Keratinocyte (primary cell): Measurements from ENCODE around the gene EEF1G. TPM values are rescaled to one million over a fixed set of nuclear protein-coding genes. Genes with fewer than 3 reads are reported as not detected.

Experiments
- DNase-seq: peaks from one replicate; pipeline ENCODE4 v3.0.0-alpha.2; 2011; ENCODE audit warnings: low read depth, missing footprints, low spot score
- FAIRE-seq: peaks from 2 replicates; lab custom pipeline; 2011; peaks lifted over from hg19 to GRCh38; lab: Jason Lieb, UNC
- H2AFZ ChIP-seq: 2 replicates; pipeline ENCODE4 v1.6.0; 2012; ENCODE audit warnings: low read length, control low read depth, inconsistent platforms; ENCODE audit not compliant: control insufficient read depth
- H3K27ac ChIP-seq: 2 replicates; pipeline ENCODE4 v1.5.1; 2011; ENCODE audit warnings: low read length; ENCODE audit not compliant: control insufficient read depth, insufficient read depth
- H3K27me3 ChIP-seq: 3 replicates; pipeline ENCODE4 v1.6.0; 2011; ENCODE audit warnings: low read length; ENCODE audit not compliant: control insufficient read depth, insufficient read depth; ENCODE audit errors: extremely low read depth
- H3K36me3 ChIP-seq, 2 experiments: 2 replicates in 1 of 2; 3 replicates in 1 of 2; pipeline ENCODE4 v1.5.1; 2011; ENCODE audit warnings: low read length in 2 of 2, mild to moderate bottlenecking in 1 of 2; ENCODE audit not compliant: control insufficient read depth in 2 of 2, insufficient read depth in 2 of 2; ENCODE audit errors: extremely low read depth in 1 of 2
- H3K4me1 ChIP-seq: 3 replicates; pipeline ENCODE4 v1.5.1; 2011; ENCODE audit warnings: low read length; ENCODE audit not compliant: control insufficient read depth, insufficient read depth; ENCODE audit errors: extremely low read depth
- H3K4me2 ChIP-seq: 3 replicates; pipeline ENCODE4 v1.6.0; 2011; ENCODE audit warnings: low read depth, low read length; ENCODE audit not compliant: control insufficient read depth, insufficient read depth; ENCODE audit errors: extremely low read depth
- H3K4me3 ChIP-seq, 3 experiments: fragments of 200-600 bp in 1 of 3; sonication (generic) in 1 of 3; 2 replicates in 2 of 3; 3 replicates in 1 of 3; pipeline ENCODE4 v1.5.1; 2011 to 2016; ENCODE audit warnings: low read length in 3 of 3, mild to moderate bottlenecking in 3 of 3, control low read depth in 2 of 3, inconsistent platforms in 1 of 3, low read depth in 1 of 3, mixed read lengths in 1 of 3, mixed run types in 1 of 3, moderate library complexity in 1 of 3; ENCODE audit not compliant: control insufficient read depth in 2 of 3, insufficient read depth in 2 of 3; ENCODE audit errors: extremely low read depth in 1 of 3
- H3K79me2 ChIP-seq: 2 replicates; pipeline ENCODE4 v1.6.0; 2012; ENCODE audit warnings: low read length; ENCODE audit not compliant: control insufficient read depth, insufficient read depth
- H3K9ac ChIP-seq: 3 replicates; pipeline ENCODE4 v1.6.0; 2011; ENCODE audit warnings: low read length; ENCODE audit not compliant: control insufficient read depth, insufficient read depth; ENCODE audit errors: extremely low read depth
- H3K9me1 ChIP-seq: 3 replicates; pipeline ENCODE4 v1.6.0; 2011; ENCODE audit warnings: low read length; ENCODE audit not compliant: control insufficient read depth, insufficient read depth; ENCODE audit errors: extremely low read depth
- H3K9me3 ChIP-seq: 2 replicates; pipeline ENCODE4 v1.5.1; 2012; ENCODE audit warnings: low read depth, low read length; ENCODE audit not compliant: control insufficient read depth
- H4K20me1 ChIP-seq: 3 replicates; pipeline ENCODE4 v1.6.0; 2011; ENCODE audit warnings: low read length; ENCODE audit not compliant: control insufficient read depth, insufficient read depth; ENCODE audit errors: extremely low read depth
- CTCF ChIP-seq, 3 experiments: IDR thresholded peaks in 1 of 3; conservative IDR thresholded peaks in 1 of 3; optimal IDR thresholded peaks in 1 of 3; 2 replicates in 2 of 3; 3 replicates in 1 of 3; pipeline versions ENCODE3 to v1.5.1; 2011; ENCODE audit warnings: low read length in 3 of 3, mild to moderate bottlenecking in 3 of 3, moderate library complexity in 2 of 3, control low read depth in 1 of 3, inconsistent platforms in 1 of 3; ENCODE audit not compliant: insufficient read depth in 2 of 3; ENCODE audit errors: extremely low read depth in 1 of 3
- EZH2 ChIP-seq: IDR thresholded peaks from one replicate; pipeline ENCODE4 v1.6.1; 2012; ENCODE audit warnings: inconsistent platforms, mild to moderate bottlenecking, low read length, moderate library complexity
- dilution Hi-C: fragments of 300-500 bp; cut with MboI; formaldehyde crosslinking; loops from one replicate; pipeline ENCODE4 v1.7.0; 2020; ENCODE audit warnings: low sequenced_read_pairs; ENCODE audit not compliant: extremely low pct_ligation_motif_present
- polyA plus RNA-seq, 5 experiments: library from polyadenylated mRNA; depleted of rRNA in 3 of 5; stranded (reverse) in 3 of 5; stranded (forward) in 1 of 5; unstranded in 1 of 5; fragments of >200 nt; gene quantifications; 1 replicate in 1 of 5; 2 replicates in 3 of 5; 3 replicates in 1 of 5; pipeline versions ENCODE4 v1.2.1 to v1.2.3, GENCODE V29; 2011 to 2012; ENCODE audit warnings: missing spikeins in 2 of 5, low read depth in 1 of 5, low replicate concordance in 1 of 5

The EEF1G gene
- polyA plus RNA-seq, 1 donor (not counting 4 experiments of a cell fraction or from before 2014, with no cell fraction given), result 1,735 TPM

GRCh38 chr11:62554387-62555167 is 19.1 kb downstream of the EEF1G start:
- no peak for TF ChIP-seq EZH2
- TF ChIP-seq CTCF (optimal IDR thresholded peaks at IDR 0.05 in 1 of 3, IDR thresholded peaks at IDR 0.05 in 1 of 3, conservative IDR thresholded peaks at IDR 0.05 in 1 of 3; ENCODE audit: extremely low read depth in 1 of 3, insufficient read depth in 2 of 3, low read length in 3 of 3), result no peak
- Histone ChIP-seq H3K4me1 (peaks cover 79% of the 10 kb centered on the region), H4K20me1 (peaks cover 7% of the 10 kb centered on the region), H3K9ac (peak overlapping the region; percentile 42), H3K27ac (peak overlapping the region; percentile 97), H3K9me1 (peaks cover 2% of the 10 kb centered on the region), H3K4me3 (peak overlapping the region in 2 of 3 experiments; percentile 26 to 32), H3K4me2 (peak overlapping the region; percentile 96), H3K9me3 (no peaks in the 10 kb centered on the region), H3K36me3 (peaks cover 5 to 15% of the 10 kb centered on the region in 2 experiments), H2AFZ (no peak overlapping the region), H3K79me2 (peaks cover 3% of the 10 kb centered on the region), H3K27me3 (no peaks in the 10 kb centered on the region)
- no peak for FAIRE-seq
- DNase-seq, result no peak
- dilution Hi-C loops, result no loop called here

GRCh38 chr11:62553839-62554361 is 19.8 kb downstream of the EEF1G start:
- Histone ChIP-seq H3K79me2 (peaks cover 3% of the 10 kb centered on the region), H3K4me2 (peak overlapping the region; percentile 96), H3K27me3 (no peaks in the 10 kb centered on the region), H3K4me3 (peak overlapping the region in 2 of 3 experiments; percentile 3 to 65), H3K36me3 (peaks cover 2 to 8% of the 10 kb centered on the region in 2 experiments), H4K20me1 (peaks cover 7% of the 10 kb centered on the region), H3K27ac (peak overlapping the region; percentile 97), H3K9me3 (no peaks in the 10 kb centered on the region), H3K9me1 (peaks cover 2% of the 10 kb centered on the region), H3K4me1 (peaks cover 79% of the 10 kb centered on the region), H3K9ac (peak overlapping the region; percentile 88), H2AFZ (no peak overlapping the region)
- FAIRE-seq (peak; percentile 60), DNase-seq (peak; percentile 95)
- TF ChIP-seq EZH2 (no peak), CTCF (optimal IDR thresholded peaks at IDR 0.05 in 1 of 3, IDR thresholded peaks at IDR 0.05 in 1 of 3, conservative IDR thresholded peaks at IDR 0.05 in 1 of 3; ENCODE audit: extremely low read depth in 1 of 3, insufficient read depth in 2 of 3, low read length in 3 of 3) (no peak)
- dilution Hi-C loops, result no loop called here
